SK-N-SH (cell line): ENCODE results near the gene SYT5. TPM values are rescaled to one million over a fixed set of nuclear protein-coding genes. Genes with fewer than 3 reads are reported as not detected.

Source experiments
- CTCF ChIA-PET: fragments of 300-600, 350-600 bp; formaldehyde crosslinking; extraction: SDS; loops from one replicate; lab custom pipeline; 2021; lab: Yijun Ruan, JAX
- POLR2A ChIA-PET: fragments of 350-600 bp; sonication (Branson Sonifier 250); formaldehyde crosslinking; extraction: SDS; loops from one replicate; lab custom pipeline; 2020; ENCODE audit warnings: antibody characterized with exemption, inconsistent platforms; lab: Yijun Ruan, JAX
- DNase-seq: peaks from one replicate; pipeline ENCODE4 v3.0.0; 2012
- H2AFZ ChIP-seq: fragments of 200-600 bp; sonication (generic); 2 replicates; pipeline ENCODE4 v1.8.1; 2016; ENCODE audit warnings: antibody characterized with exemption, mild to moderate bottlenecking, low read depth
- H3F3A ChIP-seq: fragments of 200-600 bp; sonication (generic); replicated peaks from 2 replicates; pipeline ENCODE3; 2016; ENCODE audit warnings: antibody characterized with exemption, mild to moderate bottlenecking; ENCODE audit not compliant: insufficient read depth
- H3K27ac ChIP-seq, 2 experiments: fragments of 200-500 bp in 1 of 2; fragments of 200-600 bp in 1 of 2; sonication (Bioruptor generic) in 1 of 2; sonication (generic), shearing (Covaris generic) in 1 of 2; 2 replicates each; pipeline versions ENCODE4 v1.5.1 to v1.6.1; 2014 to 2016; ENCODE audit warnings: low read depth in 2 of 2, inconsistent platforms in 1 of 2, low read length in 1 of 2, mild to moderate bottlenecking in 1 of 2, mixed read lengths in 1 of 2
- H3K27me3 ChIP-seq: fragments of 200-600 bp; sonication (generic), shearing (Covaris generic); 2 replicates; pipeline ENCODE4 v1.6.1; 2016; ENCODE audit warnings: mixed run types; ENCODE audit not compliant: insufficient read depth
- H3K36me3 ChIP-seq, 2 experiments: fragments of 200-500 bp in 1 of 2; fragments of 200-600 bp in 1 of 2; sonication (Bioruptor generic) in 1 of 2; sonication (generic) in 1 of 2; replicated peaks in 1 of 2; 2 replicates each; pipeline versions ENCODE3 to v1.5.1; 2014 to 2016; ENCODE audit warnings: low read length in 1 of 2, mild to moderate bottlenecking in 1 of 2; ENCODE audit not compliant: insufficient read depth in 2 of 2, control insufficient read depth in 1 of 2
- H3K4me1 ChIP-seq, 2 experiments: fragments of 200-500 bp in 1 of 2; fragments of 200-600 bp in 1 of 2; sonication (Bioruptor generic) in 1 of 2; sonication (generic), shearing (Covaris generic) in 1 of 2; 2 replicates each; pipeline versions ENCODE4 v1.5.1 to v1.6.1; 2014 to 2016; ENCODE audit warnings: low read depth in 1 of 2, low read length in 1 of 2, mixed run types in 1 of 2; ENCODE audit not compliant: insufficient read depth in 2 of 2, control insufficient read depth in 1 of 2
- H3K4me2 ChIP-seq: fragments of 200-600 bp; sonication (generic), shearing (Covaris generic); 2 replicates; pipeline ENCODE4 v1.6.1; 2017; ENCODE audit warnings: mixed run types
- H3K4me3 ChIP-seq, 2 experiments: fragments of 200-500 bp in 1 of 2; fragments of 200-600 bp in 1 of 2; sonication (Bioruptor generic) in 1 of 2; sonication (generic), shearing (Covaris generic) in 1 of 2; 2 replicates each; pipeline versions ENCODE4 v1.5.1 to v1.8.1; 2014 to 2016; ENCODE audit warnings: low read depth in 2 of 2, inconsistent platforms in 1 of 2, low read length in 1 of 2, mild to moderate bottlenecking in 1 of 2, mixed read lengths in 1 of 2, moderate library complexity in 1 of 2
- H3K79me2 ChIP-seq: fragments of 200-600 bp; sonication (generic); 2 replicates; pipeline ENCODE4 v1.8.1; 2017; ENCODE audit warnings: mild to moderate bottlenecking; ENCODE audit not compliant: insufficient read depth
- H3K9ac ChIP-seq: fragments of 200-600 bp; sonication (generic); 2 replicates; pipeline ENCODE4 v1.6.1; 2017; ENCODE audit warnings: mixed run types
- H3K9me2 ChIP-seq: fragments of 200-600 bp; sonication (generic); 2 replicates; pipeline ENCODE4 v1.6.1; 2017; ENCODE audit warnings: mixed run types
- H3K9me3 ChIP-seq: fragments of 200-600 bp; sonication (generic); 2 replicates; pipeline ENCODE4 v1.6.1; 2017; ENCODE audit warnings: mixed run types, mild to moderate bottlenecking, moderate library complexity
- H4K20me1 ChIP-seq: fragments of 200-600 bp; sonication (generic); 2 replicates; pipeline ENCODE4 v1.6.1; 2017; ENCODE audit warnings: mild to moderate bottlenecking, mixed run types; ENCODE audit not compliant: insufficient read depth
- CHD2 ChIP-seq: fragments of 150-350 bp; IDR thresholded peaks from 2 replicates; pipeline ENCODE4 v1.6.1; 2018; ENCODE audit warnings: low read length; ENCODE audit not compliant: partially characterized antibody
- ELF1 ChIP-seq: IDR thresholded peaks from 2 replicates; pipeline ENCODE4 v1.4.0; 2012
- EZH2phosphoT487 ChIP-seq: fragments of 200-600 bp; sonication (generic); IDR thresholded peaks from 2 replicates; pipeline ENCODE4 v1.6.1; 2017; ENCODE audit warnings: low read depth, mixed run types, mild to moderate bottlenecking, antibody characterized with exemption, moderate library complexity, borderline replicate concordance
- FOSL2 ChIP-seq: IDR thresholded peaks from 2 replicates; pipeline ENCODE4 v1.4.0; 2012; ENCODE audit warnings: low read depth, mild to moderate bottlenecking, moderate library complexity, borderline replicate concordance
- FOXJ3 ChIP-seq: sonication (generic); formaldehyde crosslinking; IDR thresholded peaks from 2 replicates; pipeline ENCODE4 v1.5.1; 2020; ENCODE audit warnings: mild to moderate bottlenecking, missing genetic modification reagents
- FOXM1 ChIP-seq: IDR thresholded peaks from 2 replicates; pipeline ENCODE4 v1.4.0; 2012; ENCODE audit warnings: low read depth, mild to moderate bottlenecking
- GABPA ChIP-seq: IDR thresholded peaks from 2 replicates; pipeline ENCODE4 v1.4.0; 2012; ENCODE audit warnings: low read depth, mild to moderate bottlenecking
- GATA2 ChIP-seq: sonication (generic); formaldehyde crosslinking; IDR thresholded peaks from 2 replicates; pipeline ENCODE4 v1.5.0; 2020; ENCODE audit warnings: mild to moderate bottlenecking, missing genetic modification reagents
- IRF3 ChIP-seq: fragments of 150-350 bp; IDR thresholded peaks from 2 replicates; pipeline ENCODE4 v1.6.1; 2016; ENCODE audit warnings: mild to moderate bottlenecking, low read depth, low read length
- MAX ChIP-seq: IDR thresholded peaks from 2 replicates; pipeline ENCODE4 v1.4.0; 2012; ENCODE audit warnings: low read depth
- MEF2A ChIP-seq: IDR thresholded peaks from 2 replicates; pipeline ENCODE4 v1.4.0; 2012; ENCODE audit warnings: low read depth, borderline replicate concordance
- NFIC ChIP-seq: IDR thresholded peaks from 2 replicates; pipeline ENCODE4 v1.4.0; 2012; ENCODE audit warnings: borderline replicate concordance
- NRF1 ChIP-seq: IDR thresholded peaks from 2 replicates; pipeline ENCODE4 v1.6.1; 2012; ENCODE audit warnings: low read depth, mild to moderate bottlenecking, low read length
- PBX3 ChIP-seq: IDR thresholded peaks from 2 replicates; pipeline ENCODE4; 2012
- POLR2AphosphoS5 ChIP-seq: IDR thresholded peaks from 2 replicates; pipeline ENCODE4 v1.6.1; 2012; ENCODE audit warnings: low read depth, low read length
- RAD21 ChIP-seq: IDR thresholded peaks from 2 replicates; pipeline ENCODE4 v1.6.1; 2012; ENCODE audit warnings: mild to moderate bottlenecking, low read length
- RCOR1 ChIP-seq: fragments of 150-350 bp; IDR thresholded peaks from 2 replicates; pipeline ENCODE4 v1.6.1; 2017; ENCODE audit warnings: antibody characterized with exemption, low read length
- REST ChIP-seq: IDR thresholded peaks from 2 replicates; pipeline ENCODE4 v1.6.1; 2012; ENCODE audit warnings: mild to moderate bottlenecking, low read depth, low read length, moderate library complexity
- RFX5 ChIP-seq: IDR thresholded peaks from 2 replicates; pipeline ENCODE4 v1.6.1; 2012; ENCODE audit warnings: mild to moderate bottlenecking, improper control_type of control experiment, low read length
- RXRA ChIP-seq: IDR thresholded peaks from 2 replicates; pipeline ENCODE4 v1.4.0; 2012; ENCODE audit warnings: low read depth, mild to moderate bottlenecking, borderline replicate concordance
- SIN3A ChIP-seq: IDR thresholded peaks from 2 replicates; pipeline ENCODE4 v1.6.1; 2012; ENCODE audit warnings: low read depth, mild to moderate bottlenecking, low read length, moderate library complexity, borderline replicate concordance
- SMC3 ChIP-seq: IDR thresholded peaks from 2 replicates; pipeline ENCODE4 v1.6.1; 2012; ENCODE audit warnings: low read depth, low read length, improper control_type of control experiment
- TCF12 ChIP-seq: IDR thresholded peaks from 2 replicates; pipeline ENCODE4 v1.4.0; 2012
- TEAD4 ChIP-seq: IDR thresholded peaks from 2 replicates; pipeline ENCODE4 v1.4.0; 2012; ENCODE audit warnings: mild to moderate bottlenecking, borderline replicate concordance; ENCODE audit not compliant: insufficient read depth
- USF1 ChIP-seq: IDR thresholded peaks from 2 replicates; pipeline ENCODE4 v1.4.0; 2012; ENCODE audit warnings: low read depth, borderline replicate concordance
- YY1 ChIP-seq: IDR thresholded peaks from 2 replicates; pipeline ENCODE4 v1.4.0; 2012; ENCODE audit warnings: low read depth, mild to moderate bottlenecking
- WGBS: methylation state at CpG from one replicate; pipeline ENCODE4 v1.1.6; 2017; ENCODE audit warnings: low lambda C conversion rate; 5-methylcytosine and 5-hydroxymethylcytosine counted together
- polyA plus RNA-seq, 3 experiments: library from polyadenylated mRNA; depleted of rRNA; stranded (reverse); fragments of >200 nt; gene quantifications; 2 replicates each; pipeline ENCODE4 v1.2.3, GENCODE V29; 2012

The SYT5 gene
- polyA plus RNA-seq, 1 of the 3 experiments (the other 2 are of a cell fraction): 0.21 TPM

GRCh38 chr19:55216461-55217198, 36.5 kb upstream of the SYT5 start:
- H3F3A ChIP-seq: peaks cover 13% of the 10 kb centered on the region
- H3K9me3 ChIP-seq: no peaks in the 10 kb centered on the region
- H3K9me2 ChIP-seq: no peaks in the 10 kb centered on the region
- no peak overlapping the region for H2AFZ ChIP-seq
- peak overlapping the region; percentile 84 for H3K4me2 ChIP-seq
- H4K20me1 ChIP-seq: no peaks in the 10 kb centered on the region
- H3K27ac ChIP-seq: peak overlapping the region; percentile 83 to 88
- H3K4me3 ChIP-seq: peak overlapping the region; percentile 59 to 66
- H3K79me2 ChIP-seq: no peaks in the 10 kb centered on the region
- POLR2A ChIA-PET: interaction anchor here (0.7 to 1.9 kb wide), 8 partner anchors 11 to 191 kb away, joined by 3 to 17 read pairs (median 3); partner anchors contain the start of genes KMT5C, PPP6R1, SYT5 and TMEM86B
- no peaks in the 10 kb centered on the region for H3K36me3 ChIP-seq
- H3K27me3 ChIP-seq: no peaks in the 10 kb centered on the region
- H3K9ac ChIP-seq: peak overlapping the region; percentile 22; the same call in 1 of the 2 replicates
- peaks cover 0 to 5% of the 10 kb centered on the region in 2 experiments; a peak in 1 of 4 replicates for H3K4me1 ChIP-seq
- DNase-seq: peak; percentile 91
- CTCF ChIA-PET: interaction anchor here (1.0 to 1.9 kb wide), 5 partner anchors 37 to 75 kb away, joined by 3 to 6 read pairs (median 4); partner anchors contain the start of gene SYT5
- under 1% methylated on average over 24 of the region's 36 CpGs for WGBS
- TF ChIP-seq MAX (peak; percentile 92), POLR2AphosphoS5 (peak; percentile 76), NRF1 (no peak), FOSL2 (peak; percentile 99), TCF12 (peak; percentile 82), RCOR1 (peak; percentile 76), GATA2 (CRISPR knock-in tag) (peak; percentile 67), FOXM1 (no peak), RXRA (peak; percentile 89), YY1 (peak; percentile 79; the same call in 1 of the 2 replicates), TEAD4 (no peak), NFIC (peak; percentile 84), ELF1 (peak; percentile 96), MEF2A (peak; percentile 71; the same call in 1 of the 2 replicates), GABPA (peak; percentile 68), FOXJ3 (peak; percentile 88), EZH2phosphoT487 (no peak), RAD21 (peak; percentile 48), REST (peak; percentile 99), SIN3A (peak; percentile 96), CHD2 (peak; percentile 88), RFX5 (peak; percentile 91), USF1 (no peak), SMC3 (peak; percentile 35; the same call in 1 of the 2 replicates), IRF3 (no peak), PBX3 (peak; percentile 87)
